RWPE1 (cell line): Measurements from ENCODE around the gene GABRB1.

ENCODE experiments used
- CTCF ChIA-PET: fragments of 350-600 bp; sonication (Branson Sonifier 250); formaldehyde crosslinking; extraction: SDS; loops from one replicate; lab custom pipeline; 2021; lab: Yijun Ruan, JAX
- POLR2A ChIA-PET: fragments of 400-600 bp; formaldehyde crosslinking; extraction: SDS; loops from one replicate; lab custom pipeline; 2020; ENCODE audit warnings: antibody characterized with exemption; ENCODE audit not compliant: low non-redundant PET; lab: Yijun Ruan, JAX
- DNase-seq: peaks from one replicate; pipeline ENCODE4 v3.0.0; 2012; ENCODE audit warnings: low spot score
- H3K27ac ChIP-seq: fragments of 450-650 bp; 2 replicates; pipeline ENCODE4 v1.5.1; 2017
- TF ChIP-seq, protein P1 (sequence below): fragments of 450-650 bp; conservative IDR thresholded peaks from 2 replicates; pipeline ENCODE4 v1.5.1; 2017; ENCODE audit warnings: low read depth, mild to moderate bottlenecking

The GABRB1 gene

DNA sequence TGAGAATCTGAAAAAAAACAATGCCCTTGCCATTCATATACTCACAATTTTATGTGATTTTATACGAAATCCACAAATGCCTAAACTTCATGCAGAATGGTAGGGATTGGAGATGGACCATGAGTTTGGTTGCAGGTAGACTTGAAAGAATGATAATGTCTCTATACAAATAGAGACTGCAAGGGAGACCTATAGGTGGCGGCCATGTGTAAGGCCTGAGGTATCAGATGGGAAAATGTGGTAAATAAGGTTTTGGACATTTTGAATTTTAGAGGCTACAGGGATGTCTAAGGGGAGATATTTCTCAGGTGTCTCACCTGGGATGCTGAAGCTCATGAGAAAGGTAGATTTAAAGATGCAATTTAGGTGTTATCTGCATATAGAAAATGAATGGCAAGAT is 78.0 kb downstream of the GABRB1 start:
- TF ChIP-seq, protein P1, sequence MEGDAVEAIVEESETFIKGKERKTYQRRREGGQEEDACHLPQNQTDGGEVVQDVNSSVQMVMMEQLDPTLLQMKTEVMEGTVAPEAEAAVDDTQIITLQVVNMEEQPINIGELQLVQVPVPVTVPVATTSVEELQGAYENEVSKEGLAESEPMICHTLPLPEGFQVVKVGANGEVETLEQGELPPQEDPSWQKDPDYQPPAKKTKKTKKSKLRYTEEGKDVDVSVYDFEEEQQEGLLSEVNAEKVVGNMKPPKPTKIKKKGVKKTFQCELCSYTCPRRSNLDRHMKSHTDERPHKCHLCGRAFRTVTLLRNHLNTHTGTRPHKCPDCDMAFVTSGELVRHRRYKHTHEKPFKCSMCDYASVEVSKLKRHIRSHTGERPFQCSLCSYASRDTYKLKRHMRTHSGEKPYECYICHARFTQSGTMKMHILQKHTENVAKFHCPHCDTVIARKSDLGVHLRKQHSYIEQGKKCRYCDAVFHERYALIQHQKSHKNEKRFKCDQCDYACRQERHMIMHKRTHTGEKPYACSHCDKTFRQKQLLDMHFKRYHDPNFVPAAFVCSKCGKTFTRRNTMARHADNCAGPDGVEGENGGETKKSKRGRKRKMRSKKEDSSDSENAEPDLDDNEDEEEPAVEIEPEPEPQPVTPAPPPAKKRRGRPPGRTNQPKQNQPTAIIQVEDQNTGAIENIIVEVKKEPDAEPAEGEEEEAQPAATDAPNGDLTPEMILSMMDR: no peak
- CTCF ChIA-PET: no interaction called here
- no peak for DNase-seq
- POLR2A ChIA-PET: no interaction called here
- H3K27ac ChIP-seq: no peak overlapping the region

- no peak overlapping the region for H3K27ac ChIP-seq
- ChIA-PET POLR2A (no interaction called here), CTCF (interaction anchor here (0.5 to 1.7 kb wide), 2 partner anchors 12 to 42 kb away, joined by 4 to 6 read pairs; no protein-coding TSS in a partner anchor)
- TF ChIP-seq, protein P1: no peak
- DNase-seq: no peak
Measured at GRCh38 chr4:47110546-47111132, 79.3 kb downstream of the GABRB1 start.

DNA sequence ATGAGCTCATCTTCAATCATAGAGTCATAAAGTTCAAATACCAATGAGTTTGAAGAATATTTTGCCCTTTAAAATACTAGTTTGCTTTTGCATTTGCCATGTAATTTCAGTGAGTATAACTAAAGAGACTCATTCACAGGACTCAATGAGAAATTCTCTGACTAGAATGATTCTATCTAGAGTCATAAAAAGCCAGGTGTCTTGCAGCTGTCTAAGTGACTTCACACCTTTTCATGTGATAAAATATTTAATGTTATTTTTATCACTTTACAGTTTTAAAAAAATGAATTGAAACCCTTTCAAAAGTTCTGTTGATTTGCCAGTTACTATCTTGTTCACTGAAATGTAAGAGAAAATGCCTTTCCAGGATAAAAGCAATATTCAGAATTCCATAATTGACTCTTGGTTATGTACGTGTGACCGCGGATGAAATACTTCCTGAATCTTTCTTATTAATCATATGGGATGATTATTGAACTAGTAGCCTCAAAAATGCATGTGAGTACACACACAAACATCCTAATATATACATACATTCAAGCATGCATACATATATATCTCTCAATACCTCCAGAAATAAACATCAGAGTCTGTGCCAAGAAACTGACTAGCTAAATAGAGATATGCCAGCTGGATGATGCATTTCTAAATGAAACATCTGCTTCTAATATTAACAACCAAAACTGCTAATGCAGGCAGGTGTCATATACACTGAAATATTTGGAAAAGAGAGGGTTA is 87.0 kb downstream of the GABRB1 start:
- H3K27ac ChIP-seq: no peak overlapping the region
- no peak for DNase-seq
- TF ChIP-seq, protein P1: no peak
- ChIA-PET CTCF (no interaction called here), POLR2A (no interaction called here)

DNA sequence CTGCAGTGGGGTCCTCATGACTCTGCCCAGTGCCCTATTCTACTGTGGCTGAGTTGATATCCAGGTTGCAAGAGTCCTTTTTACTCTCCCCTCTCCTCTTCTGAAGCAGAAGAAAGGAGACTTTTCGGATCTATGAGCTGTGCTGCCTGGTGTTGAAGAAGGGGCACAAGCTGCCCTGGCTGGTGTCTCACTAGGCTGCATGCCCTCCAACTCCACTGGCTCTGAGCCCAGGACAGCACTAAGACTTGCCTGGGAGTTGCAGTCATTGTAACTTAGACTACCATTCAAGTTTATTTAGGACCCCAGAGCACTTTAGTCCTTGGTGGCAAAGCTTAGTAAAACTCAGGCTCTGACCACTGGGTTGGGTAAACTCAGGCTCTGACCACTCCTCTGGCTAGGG is 89.4 kb downstream of the GABRB1 start:
- ChIA-PET POLR2A (no interaction called here), CTCF (no interaction called here)

GRCh38 chr4:47122592-47123291 is 91.4 kb downstream of the GABRB1 start:
- no peak overlapping the region for H3K27ac ChIP-seq
- CTCF ChIA-PET: interaction anchor here (0.6 to 1.3 kb wide), 13 partner anchors 10 to 654 kb away, joined by 3 to 6 read pairs (median 3); no protein-coding TSS in a partner anchor
- peak; percentile 52 for DNase-seq

More for the DNA sequence above, 89.4 kb downstream of the GABRB1 start:
- no peak for DNase-seq
- no peak overlapping the region for H3K27ac ChIP-seq
- TF ChIP-seq, protein P1: no peak

GRCh38 chr4:47128991-47129390 is 97.6 kb downstream of the GABRB1 start:
- ChIA-PET POLR2A (no interaction called here), CTCF (no interaction called here)
- no peak for DNase-seq
- TF ChIP-seq, protein P1: no peak
- no peak overlapping the region for H3K27ac ChIP-seq

More at GRCh38 chr4:47122592-47123291, 91.4 kb downstream of the GABRB1 start:
- POLR2A ChIA-PET: no interaction called here
- TF ChIP-seq, protein P1: peak; percentile 87
